A549 (cell line): Measurements from ENCODE around the gene LCE2B.

Experiments
- CHD2 ChIP-seq: fragments of 150-350 bp; IDR thresholded peaks from 2 replicates; pipeline ENCODE4 v1.6.1; 2014; ENCODE audit warnings: low read length; ENCODE audit not compliant: partially characterized antibody
- CTCF ChIP-seq: fragments of >200 bp; sonication (Bioruptor Twin); formaldehyde crosslinking; IDR thresholded peaks from 3 replicates; pipeline ENCODE4 v1.5.1; 2016
- POLR2A ChIP-seq: IDR thresholded peaks from 2 replicates; pipeline ENCODE4 v1.6.1; 2012; ENCODE audit warnings: mild to moderate bottlenecking, low read length

GRCh38 chr1:152658649-152659048 is 27.3 kb upstream of the LCE2B start:
- no peak for TF ChIP-seq CTCF
- no peak for TF ChIP-seq CHD2
- no peak for TF ChIP-seq POLR2A
